ENCODE data around the gene LPP.
"Not testable (repeated sequence)": the region's sequence is repeated elsewhere in the genome, so short reads cannot be mapped to it uniquely, and the experiment has no call there.

LPP gene

GRCh38 chr3:188154014-188154808 lies at the start of gene LPP:
Gene LPP (plus strand): TSS chr3:188154157. CDS start chr3:188406121, 251,964 bp downstream.
- peak; percentile 83 for DNase-seq

GRCh38 chr3:188106006-188106405 lies 48.0 kb upstream of the LPP start:
- DNase-seq, result no peak

- DNase-seq, result no peak
These were observed 47.5 kb upstream of the LPP start for GRCh38 chr3:188106454-188106853.

GRCh38 chr3:188106887-188107830 lies 46.8 kb upstream of the LPP start:
- no peak for DNase-seq

GRCh38 chr3:188108703-188109412 lies 45.1 kb upstream of the LPP start:
- DNase-seq, result no peak

GRCh38 chr3:188111002-188111584 lies 42.9 kb upstream of the LPP start:
- no peak for DNase-seq

GRCh38 chr3:188113756-188114155 lies 40.2 kb upstream of the LPP start:
- DNase-seq, result no peak

- DNase-seq, result no peak
These were observed 34.1 kb upstream of the LPP start for GRCh38 chr3:188119846-188120245.

GRCh38 chr3:188122571-188123169 lies 31.3 kb upstream of the LPP start:
- no peak for DNase-seq

- no peak for DNase-seq
These were observed 30.6 kb upstream of the LPP start for GRCh38 chr3:188123170-188123905.

GRCh38 chr3:188124184-188124583 lies 29.8 kb upstream of the LPP start:
- no peak for DNase-seq

- DNase-seq, result no peak
These were observed 28.9 kb upstream of the LPP start for GRCh38 chr3:188125076-188125475.

- DNase-seq, result no peak
These were observed 27.7 kb upstream of the LPP start for GRCh38 chr3:188126276-188126675.

- no peak for DNase-seq
These were observed 27.0 kb upstream of the LPP start for GRCh38 chr3:188126934-188127333.

GRCh38 chr3:188128905-188129304 lies 25.1 kb upstream of the LPP start:
- DNase-seq, result no peak

- DNase-seq, result not testable (repeated sequence)
These were observed 22.9 kb upstream of the LPP start for GRCh38 chr3:188131023-188131422.

GRCh38 chr3:188133219-188133618 lies 20.7 kb upstream of the LPP start:
- no peak for DNase-seq

GRCh38 chr3:188133646-188134045 lies 20.3 kb upstream of the LPP start:
- DNase-seq, result no peak

- no peak for DNase-seq
These were observed 19.9 kb upstream of the LPP start for GRCh38 chr3:188134079-188134478.

GRCh38 chr3:188134856-188135255 lies 19.1 kb upstream of the LPP start:
- no peak for DNase-seq

- DNase-seq, result no peak
These were observed 18.7 kb upstream of the LPP start for GRCh38 chr3:188135271-188135670.

GRCh38 chr3:188137051-188137450 lies 16.9 kb upstream of the LPP start:
- no peak for DNase-seq

Measured in stimulated activated naive CD4-positive, alpha-beta T cell treated with Interleukin-2 at 50 U/mL for 16 hours (primary cell).